Common myeloid progenitor, CD34-positive (primary cell): ENCODE data around the gene C5AR2.
"Not testable (repeated sequence)": the region's sequence is repeated elsewhere in the genome, so short reads cannot be mapped to it uniquely, and the experiment has no call there.

Source experiments
- CTCF ChIA-PET: fragments of 350-600 bp; sonication (Branson Sonifier 250); formaldehyde crosslinking; loops from one replicate; lab custom pipeline; 2021; ENCODE audit warnings: antibody characterized with exemption; lab: Charles Lee
- POLR2A ChIA-PET: fragments of 350-600 bp; sonication (Branson Sonifier 250); formaldehyde crosslinking; loops from one replicate; lab custom pipeline; 2021; ENCODE audit warnings: antibody characterized with exemption; lab: Charles Lee
- DNase-seq, 3 donors: peaks; one replicate each; pipeline versions ENCODE4 v3.0.0 to v3.0.0-alpha.2; 2013
- H3K27ac ChIP-seq, 2 experiments: 1 replicate in 1 of 2; 2 replicates in 1 of 2; pipeline ENCODE4 v1.7.0; 2013; ENCODE audit warnings: inconsistent platforms in 2 of 2, low read length in 2 of 2, mild to moderate bottlenecking in 2 of 2, low read depth in 1 of 2, moderate library complexity in 1 of 2; ENCODE audit not compliant: severe bottlenecking in 2 of 2, insufficient read depth in 1 of 2, poor library complexity in 1 of 2
- H3K27me3 ChIP-seq, 5 experiments: replicated peaks in 2 of 5; 1 replicate in 3 of 5; 2 replicates in 2 of 5; pipeline versions ENCODE4 v1.6.1 to v1.7.0; 2013; ENCODE audit warnings: low read length in 4 of 5, mild to moderate bottlenecking in 2 of 5, moderate library complexity in 2 of 5, inconsistent platforms in 1 of 5; ENCODE audit not compliant: insufficient read depth in 5 of 5, control insufficient read depth in 4 of 5
- H3K36me3 ChIP-seq, 4 experiments: 1 replicate in 2 of 4; 2 replicates in 2 of 4; pipeline versions ENCODE4 v1.6.1 to v1.7.0; 2013; ENCODE audit warnings: low read length in 3 of 4, control low read depth in 1 of 4, mild to moderate bottlenecking in 1 of 4; ENCODE audit not compliant: control insufficient read depth in 4 of 4, insufficient read depth in 4 of 4
- H3K4me1 ChIP-seq, 4 experiments: 1 replicate in 3 of 4; 2 replicates in 1 of 4; pipeline versions ENCODE4 v1.6.1 to v1.7.1; 2013; ENCODE audit warnings: low read length in 3 of 4, mild to moderate bottlenecking in 3 of 4, control low read depth in 1 of 4, inconsistent platforms in 1 of 4, moderate library complexity in 1 of 4; ENCODE audit not compliant: control insufficient read depth in 4 of 4, insufficient read depth in 4 of 4; ENCODE audit errors: control extremely low read depth in 1 of 4
- H3K4me3 ChIP-seq, 7 experiments: 1 replicate in 4 of 7; 2 replicates in 3 of 7; pipeline versions ENCODE4 v1.5.1 to v1.7.0; 2013; ENCODE audit warnings: mild to moderate bottlenecking in 7 of 7, low read length in 6 of 7, moderate library complexity in 6 of 7, inconsistent platforms in 2 of 7, low read depth in 2 of 7, control low read depth in 1 of 7; ENCODE audit not compliant: insufficient read depth in 4 of 7, control insufficient read depth in 1 of 7; ENCODE audit errors: extremely low read depth in 1 of 7
- H3K9me3 ChIP-seq, 5 experiments: 1 replicate in 4 of 5; 2 replicates in 1 of 5; pipeline versions ENCODE4 v1.6.1 to v1.7.1; 2013; ENCODE audit warnings: low read length in 4 of 5, mild to moderate bottlenecking in 2 of 5, inconsistent platforms in 1 of 5, low read depth in 1 of 5, moderate library complexity in 1 of 5; ENCODE audit not compliant: control insufficient read depth in 4 of 5, insufficient read depth in 2 of 5; ENCODE audit errors: control extremely low read depth in 1 of 5
- WGBS: methylation state at CpG from one replicate; pipeline ENCODE4 v1.1.5; 2013; ENCODE audit not compliant: insufficient coverage; 5-methylcytosine and 5-hydroxymethylcytosine counted together

The C5AR2 gene

DNA sequence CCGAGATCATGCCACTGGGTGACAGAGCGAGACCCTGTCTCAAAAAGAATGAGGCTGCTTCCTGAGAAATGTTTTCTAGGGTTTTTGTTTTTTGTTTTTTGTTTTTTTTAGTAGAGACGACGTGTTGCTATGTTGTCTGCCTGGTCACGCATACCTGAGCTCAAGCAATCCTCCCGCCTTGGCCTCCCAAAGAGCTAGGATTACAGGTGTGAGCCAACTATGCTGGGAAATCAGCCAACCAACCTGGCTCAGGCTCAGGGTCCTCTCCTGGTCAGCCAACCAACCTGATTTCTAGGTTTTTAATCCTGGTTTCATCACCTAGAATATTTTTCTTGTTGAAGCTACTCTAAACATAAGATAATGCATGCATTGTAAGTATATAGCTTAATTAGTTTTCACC lies 24.9 kb downstream of the C5AR2 start:
- ChIA-PET CTCF (no interaction called here), POLR2A (no interaction called here)
- no peak overlapping the region for H3K27ac ChIP-seq
- WGBS = 98% methylated on average over 6 of the region's 6 CpGs
- DNase-seq = no peak
- no peaks in the 10 kb centered on the region for H3K27me3 ChIP-seq
- H3K4me3 ChIP-seq = no peak overlapping the region
- no peaks in the 10 kb centered on the region for H3K4me1 ChIP-seq
- H3K36me3 ChIP-seq = peaks cover 40 to 91% (median 59%) of the 10 kb centered on the region in 4 experiments
- peaks cover 0 to 4% (median 0%) of the 10 kb centered on the region in 5 experiments for H3K9me3 ChIP-seq

DNA sequence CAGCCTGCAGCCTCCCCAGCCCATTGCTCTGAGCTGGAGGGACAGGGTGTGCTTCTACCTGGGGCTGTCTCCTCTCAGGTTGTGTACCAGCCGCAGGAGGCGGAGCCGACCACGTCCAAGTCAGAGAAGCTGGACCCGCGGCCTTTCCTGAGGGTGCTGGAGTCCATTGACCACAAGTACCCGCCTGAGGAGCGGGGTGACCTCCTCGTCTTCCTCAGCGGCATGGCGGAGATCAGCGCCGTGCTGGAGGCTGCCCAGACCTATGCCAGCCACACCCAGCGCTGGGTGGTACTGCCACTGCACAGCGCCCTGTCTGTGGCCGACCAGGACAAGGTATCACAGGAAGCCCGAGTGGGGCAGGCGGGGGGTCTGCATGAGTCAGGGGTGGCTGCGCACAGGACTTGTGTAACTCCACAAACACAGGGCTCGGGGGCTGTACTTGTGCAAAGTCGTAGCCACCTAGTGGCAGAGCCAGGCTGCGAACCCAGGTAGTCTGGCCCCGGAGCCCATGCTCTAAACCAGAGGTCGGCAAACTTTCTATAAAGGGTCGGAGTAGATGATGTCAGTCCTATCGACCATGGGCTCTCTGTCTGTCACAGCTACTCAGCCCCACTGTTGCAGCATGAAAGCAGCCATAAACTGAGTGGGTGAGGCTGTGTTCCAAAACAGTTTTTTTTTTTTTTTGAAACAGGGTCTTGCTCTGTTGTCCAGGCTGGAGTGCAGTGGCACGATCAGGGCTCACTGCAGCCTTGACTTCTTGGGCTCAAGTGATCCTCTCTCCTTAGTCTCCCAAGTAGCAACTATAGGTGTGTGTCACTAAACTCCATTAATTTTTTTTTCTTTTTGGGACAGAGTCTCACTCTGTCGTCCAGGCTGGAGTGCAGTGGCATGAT lies 26.1 kb downstream of the C5AR2 start:
- ChIA-PET CTCF (interaction anchor here (1.3 to 2.1 kb wide), 2 partner anchors 9 to 14 kb away, joined by 3 to 8 read pairs; partner anchors contain the start of gene DHX34), POLR2A (interaction anchor here (0.6 kb wide), 1 partner anchor 8 kb away, joined by 9 read pairs; no protein-coding TSS in a partner anchor)
- H3K4me1 ChIP-seq = no peaks in the 10 kb centered on the region
- no peaks in the 10 kb centered on the region for H3K27me3 ChIP-seq
- H3K9me3 ChIP-seq = peaks cover 0 to 4% (median 0%) of the 10 kb centered on the region in 5 experiments
- H3K4me3 ChIP-seq = no peak overlapping the region
- H3K36me3 ChIP-seq = peaks cover 40 to 89% (median 57%) of the 10 kb centered on the region in 4 experiments
- no peak overlapping the region for H3K27ac ChIP-seq
- DNase-seq = no peak
- WGBS = 98% methylated on average over 25 of the region's 28 CpGs

DNA sequence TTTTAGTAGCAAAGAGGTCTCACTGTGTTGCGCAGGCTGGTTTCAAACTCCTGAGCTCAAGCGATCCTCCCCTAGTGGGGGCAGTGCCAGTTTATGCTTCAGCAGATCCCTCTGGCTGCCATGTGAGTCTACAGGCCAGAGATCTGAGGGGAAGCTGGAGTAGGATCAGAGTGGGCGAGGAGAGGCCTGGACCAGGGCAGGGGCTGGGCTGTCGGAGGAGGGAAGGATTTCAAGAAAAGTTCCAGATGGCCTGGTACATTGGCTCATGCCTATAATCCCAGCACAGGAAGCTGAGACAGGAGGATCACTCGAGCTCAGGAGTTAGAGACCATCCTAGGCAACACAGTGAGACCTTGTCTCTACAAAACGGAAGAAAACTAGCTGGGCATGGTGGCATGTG lies 27.0 kb downstream of the C5AR2 start:
- POLR2A ChIA-PET = interaction anchor here (0.6 kb wide), 1 partner anchor 8 kb away, joined by 9 read pairs; no protein-coding TSS in a partner anchor
- no peaks in the 10 kb centered on the region for H3K4me1 ChIP-seq
- WGBS = 97% methylated on average over 6 of the region's 6 CpGs
- H3K4me3 ChIP-seq = no peak overlapping the region
- H3K9me3 ChIP-seq = peaks cover 0 to 4% (median 0%) of the 10 kb centered on the region in 5 experiments
- no peaks in the 10 kb centered on the region for H3K27me3 ChIP-seq
- DNase-seq = no peak
- CTCF ChIA-PET = interaction anchor here (0.6 to 2.1 kb wide), 4 partner anchors 10 to 107 kb away, joined by 3 to 8 read pairs (median 4); partner anchors contain the start of gene DHX34
- peaks cover 35 to 89% (median 55%) of the 10 kb centered on the region in 4 experiments for H3K36me3 ChIP-seq
- no peak overlapping the region for H3K27ac ChIP-seq

DNA sequence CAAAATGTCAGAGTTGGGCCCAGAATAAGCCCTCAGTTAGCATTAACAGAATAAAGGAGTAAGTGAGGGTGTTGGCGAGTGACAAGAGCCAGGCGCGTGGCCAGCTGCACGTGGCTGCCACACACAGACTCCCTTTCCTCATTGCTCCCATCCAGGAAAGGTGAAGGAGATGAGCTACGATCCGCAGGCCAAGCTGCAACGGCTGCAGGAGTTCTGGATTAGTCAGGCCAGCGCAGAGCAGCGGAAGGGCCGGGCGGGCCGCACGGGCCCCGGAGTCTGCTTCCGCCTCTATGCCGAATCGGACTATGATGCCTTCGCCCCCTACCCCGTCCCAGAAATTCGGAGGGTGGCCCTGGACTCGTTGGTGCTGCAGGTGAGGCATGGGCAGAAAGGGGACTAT lies 30.3 kb downstream of the C5AR2 start:
- H3K36me3 ChIP-seq = peaks cover 19 to 87% (median 50%) of the 10 kb centered on the region in 4 experiments
- no peaks in the 10 kb centered on the region for H3K27me3 ChIP-seq
- 96% methylated on average over 19 of the region's 21 CpGs for WGBS
- H3K27ac ChIP-seq = no peak overlapping the region
- DNase-seq = no peak
- CTCF ChIA-PET = no interaction called here
- POLR2A ChIA-PET = no interaction called here
- no peak overlapping the region for H3K4me3 ChIP-seq
- peaks cover 0 to under 1% (median 0%) of the 10 kb centered on the region in 5 experiments for H3K9me3 ChIP-seq
- no peaks in the 10 kb centered on the region for H3K4me1 ChIP-seq

DNA sequence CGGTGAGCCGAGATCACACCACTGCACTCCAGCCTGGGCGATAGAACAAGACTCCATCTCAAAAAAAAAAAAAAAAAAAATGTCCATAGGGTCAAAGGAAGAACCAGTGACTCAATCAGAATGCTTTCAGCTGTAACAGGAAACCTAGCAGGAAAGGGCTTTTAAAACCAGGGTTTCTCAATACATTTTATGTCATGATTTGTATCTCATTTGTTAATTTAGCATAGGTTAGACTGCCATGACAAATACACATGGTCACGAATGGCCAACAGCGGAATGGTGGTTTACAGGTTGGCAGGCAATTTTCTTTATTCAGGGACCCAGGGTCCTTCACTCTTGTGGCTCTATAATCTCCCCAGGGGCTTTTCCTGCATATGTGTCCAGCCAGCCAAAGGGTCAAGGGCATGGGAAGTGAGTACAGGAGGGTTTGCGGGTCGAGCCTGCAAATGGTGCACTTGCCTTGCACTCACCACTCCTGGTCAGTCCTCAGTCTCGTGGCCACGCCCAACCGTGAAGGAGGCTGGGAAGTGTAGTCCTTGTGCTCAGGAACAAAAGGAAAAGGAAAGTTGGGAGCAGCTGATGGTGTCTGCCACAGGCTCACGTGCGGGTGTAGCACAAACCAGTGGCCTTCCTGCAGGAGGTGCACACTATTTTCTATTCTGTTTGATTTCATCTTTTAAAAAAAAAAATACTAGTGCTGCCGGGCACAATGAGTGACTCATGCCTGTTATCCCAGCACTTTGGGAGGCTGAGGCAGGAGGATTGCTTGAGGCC lies 32.0 kb downstream of the C5AR2 start:
- 92% methylated on average over 8 of the region's 13 CpGs for WGBS
- Histone ChIP-seq H3K27me3 (no peaks in the 10 kb centered on the region), H3K36me3 (peaks cover 12 to 76% (median 39%) of the 10 kb centered on the region in 4 experiments), H3K9me3 (no peaks in the 10 kb centered on the region), H3K4me1 (no peaks in the 10 kb centered on the region), H3K4me3 (no peak overlapping the region), H3K27ac (no peak overlapping the region)
- POLR2A ChIA-PET = no interaction called here
- DNase-seq = no peak
- CTCF ChIA-PET = no interaction called here

DNA sequence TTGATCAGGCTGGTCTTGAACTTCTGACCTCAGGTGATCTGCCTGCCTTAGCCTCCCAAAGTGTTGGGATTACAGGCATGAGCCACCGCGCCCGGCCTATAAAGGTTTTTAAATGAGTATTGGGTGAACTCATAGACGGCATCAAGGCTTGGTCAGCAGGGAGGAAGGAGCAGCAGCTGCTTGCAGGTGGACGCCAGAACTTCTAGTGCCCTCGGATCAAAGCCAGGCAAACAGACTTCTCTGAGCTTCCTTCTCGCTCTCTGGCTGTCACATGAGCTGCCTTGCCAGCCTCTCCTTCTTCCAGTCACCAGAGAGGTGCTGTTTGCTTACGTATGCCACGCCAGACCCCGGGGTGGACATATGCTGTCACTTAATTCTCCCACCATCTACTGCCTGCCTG lies 33.5 kb downstream of the C5AR2 start:
- 98% methylated on average over 6 of the region's 10 CpGs for WGBS
- peaks cover 5 to 70% (median 35%) of the 10 kb centered on the region in 4 experiments for H3K36me3 ChIP-seq

More for the DNA sequence above, 33.5 kb downstream of the C5AR2 start:
- H3K27ac ChIP-seq, H3K4me3 ChIP-seq, H3K27me3 ChIP-seq, DNase-seq, POLR2A ChIA-PET, H3K9me3 ChIP-seq, H3K4me1 ChIP-seq: not testable (repeated sequence)
- CTCF ChIA-PET = interaction anchor here (1.8 kb wide), 1 partner anchor 16 kb away, joined by 5 read pairs; the partner anchor contains the start of gene DHX34
